ENCODE results near the gene MAP4K2. TPM values are rescaled to one million over a fixed set of nuclear protein-coding genes. Genes with fewer than 3 reads are reported as not detected.

MAP4K2 gene
- polyA plus RNA-seq, 1 of the 3 experiments (the other 2 are of a cell fraction): 20.0 TPM

GRCh38 chr11:64801561-64802369 is 1.2 kb downstream of the MAP4K2 start:
- H3K79me2 ChIP-seq (ENCODE audit: insufficient read depth): no peaks in the 10 kb centered on the region
- H3K9me3 ChIP-seq: no peaks in the 10 kb centered on the region
- ChIA-PET POLR2A (interaction anchor here (0.9 kb wide), 1 partner anchor 333 kb away, joined by 3 read pairs; no protein-coding TSS in a partner anchor), CTCF (interaction anchor here (1.0 to 3.3 kb wide), 3 partner anchors 15 to 298 kb away, joined by 3 to 20 read pairs (median 4); no protein-coding TSS in a partner anchor)
- 100% methylated on average over 3 of the region's 13 CpGs for WGBS (ENCODE audit: low lambda C conversion rate)
- peak overlapping the region; percentile 68 to 69; a peak in 3 of 4 replicates for H3K4me3 ChIP-seq (ENCODE audit: low read depth in 2 of 2, low read length in 1 of 2)
- peak overlapping the region; percentile 89 for H3K4me2 ChIP-seq
- peaks cover 7 to 18% of the 10 kb centered on the region in 2 experiments; a peak in 2 of 4 replicates for H3K4me1 ChIP-seq (ENCODE audit: control insufficient read depth in 1 of 2, insufficient read depth in 2 of 2, low read depth in 1 of 2, low read length in 1 of 2)
- H3K9me2 ChIP-seq: no peaks in the 10 kb centered on the region
- H3K27me3 ChIP-seq (ENCODE audit: insufficient read depth): no peaks in the 10 kb centered on the region
- DNase-seq: peak; percentile 17
- H2AFZ ChIP-seq (ENCODE audit: low read depth): no peak overlapping the region
- H3K36me3 ChIP-seq (replicated peaks in 1 of 2; ENCODE audit: control insufficient read depth in 1 of 2, insufficient read depth in 2 of 2, low read length in 1 of 2): peaks cover 0 to 31% of the 10 kb centered on the region in 2 experiments
- peak overlapping the region; percentile 43; the same call in 1 of the 2 replicates for H3K9ac ChIP-seq
- TF ChIP-seq USF1 (IDR thresholded peaks at IDR 0.05; ENCODE audit: borderline replicate concordance, low read depth) (no peak), MEF2A (IDR thresholded peaks at IDR 0.05; ENCODE audit: borderline replicate concordance, low read depth) (no peak), MAX (IDR thresholded peaks at IDR 0.05; ENCODE audit: low read depth) (no peak), NRF1 (IDR thresholded peaks at IDR 0.05; ENCODE audit: low read depth, low read length) (no peak), CHD2 (IDR thresholded peaks at IDR 0.05; ENCODE audit: low read length, partially characterized antibody) (no peak), EZH2phosphoT487 (IDR thresholded peaks at IDR 0.05; ENCODE audit: borderline replicate concordance, low read depth) (no peak), RCOR1 (IDR thresholded peaks at IDR 0.05; ENCODE audit: low read length) (no peak), FOXJ3 (CRISPR knock-in tag; IDR thresholded peaks at IDR 0.05) (no peak), USF2 (IDR thresholded peaks at IDR 0.05; ENCODE audit: borderline replicate concordance, low read depth, low read length) (no peak), SMC3 (IDR thresholded peaks at IDR 0.05; ENCODE audit: low read depth, low read length) (no peak), RFX5 (IDR thresholded peaks at IDR 0.05; ENCODE audit: low read length) (no peak), POLR2AphosphoS5 (IDR thresholded peaks at IDR 0.05; ENCODE audit: low read depth, low read length) (no peak), NFIC (IDR thresholded peaks at IDR 0.05; ENCODE audit: borderline replicate concordance) (no peak), SIN3A (IDR thresholded peaks at IDR 0.05; ENCODE audit: borderline replicate concordance, low read depth, low read length) (no peak), TCF12 (IDR thresholded peaks at IDR 0.05) (no peak), PBX3 (IDR thresholded peaks at IDR 0.05) (no peak), IRF3 (IDR thresholded peaks at IDR 0.05; ENCODE audit: low read depth, low read length) (no peak), REST (IDR thresholded peaks at IDR 0.05; ENCODE audit: low read depth, low read length) (no peak)
- H4K20me1 ChIP-seq (ENCODE audit: insufficient read depth): no peaks in the 10 kb centered on the region
- peaks cover 3% of the 10 kb centered on the region for H3F3A ChIP-seq (replicated peaks; ENCODE audit: insufficient read depth)
- no peak overlapping the region; a peak in 1 of 4 replicates for H3K27ac ChIP-seq (ENCODE audit: low read depth in 2 of 2, low read length in 1 of 2)
